IPS-15b (cell line): Measurements from ENCODE around the gene ZSWIM8.
"Not testable (repeated sequence)": the region's sequence is repeated elsewhere in the genome, so short reads cannot be mapped to it uniquely, and the experiment has no call there.

ENCODE experiments used
- H3K27me3 ChIP-seq: one replicate; pipeline ENCODE4 v1.6.1; 2013; ENCODE audit warnings: low read length; ENCODE audit not compliant: control insufficient read depth, insufficient read depth
- H3K36me3 ChIP-seq: one replicate; pipeline ENCODE4 v1.6.1; 2013; ENCODE audit warnings: low read length; ENCODE audit not compliant: control insufficient read depth, insufficient read depth
- H3K4me1 ChIP-seq: one replicate; pipeline ENCODE4 v1.6.1; 2013; ENCODE audit warnings: mild to moderate bottlenecking, low read length; ENCODE audit not compliant: control insufficient read depth, insufficient read depth
- H3K4me3 ChIP-seq: one replicate; pipeline ENCODE4 v1.5.1; 2013; ENCODE audit warnings: low read depth, low read length
- H3K9ac ChIP-seq: one replicate; pipeline ENCODE4 v1.6.1; 2013; ENCODE audit warnings: low read depth, mild to moderate bottlenecking, low read length
- H3K9me3 ChIP-seq: one replicate; pipeline ENCODE4 v1.6.1; 2013; ENCODE audit warnings: mild to moderate bottlenecking, low read length; ENCODE audit not compliant: control insufficient read depth, insufficient read depth

ZSWIM8 gene

GRCh38 chr10:73824146-73824725 lies 38.8 kb downstream of the ZSWIM8 start:
- Histone ChIP-seq H3K4me3 (no peak overlapping the region), H3K27me3 (no peaks in the 10 kb centered on the region), H3K4me1 (no peaks in the 10 kb centered on the region), H3K9me3 (no peaks in the 10 kb centered on the region), H3K9ac (no peak overlapping the region), H3K36me3 (peaks cover 16% of the 10 kb centered on the region)

GRCh38 chr10:73827346-73828089 lies 42.1 kb downstream of the ZSWIM8 start:
- no peak overlapping the region for H3K4me3 ChIP-seq
- H3K9me3 ChIP-seq: no peaks in the 10 kb centered on the region
- no peaks in the 10 kb centered on the region for H3K27me3 ChIP-seq
- H3K9ac ChIP-seq: no peak overlapping the region
- peaks cover 16% of the 10 kb centered on the region for H3K36me3 ChIP-seq
- no peaks in the 10 kb centered on the region for H3K4me1 ChIP-seq

GRCh38 chr10:73828161-73828560 lies 42.8 kb downstream of the ZSWIM8 start:
- Histone ChIP-seq H3K4me3 (no peak overlapping the region), H3K27me3 (no peaks in the 10 kb centered on the region), H3K9me3 (no peaks in the 10 kb centered on the region), H3K4me1 (no peaks in the 10 kb centered on the region), H3K9ac (no peak overlapping the region), H3K36me3 (peaks cover 16% of the 10 kb centered on the region)

GRCh38 chr10:73829090-73829489 lies 43.7 kb downstream of the ZSWIM8 start:
- H3K9ac ChIP-seq, H3K4me1 ChIP-seq, H3K27me3 ChIP-seq, H3K9me3 ChIP-seq, H3K4me3 ChIP-seq: not testable (repeated sequence)
- H3K36me3 ChIP-seq: peaks cover 11% of the 10 kb centered on the region

- Histone ChIP-seq H3K9me3 (no peaks in the 10 kb centered on the region), H3K4me1 (no peaks in the 10 kb centered on the region), H3K9ac (no peak overlapping the region), H3K4me3 (no peak overlapping the region), H3K27me3 (no peaks in the 10 kb centered on the region), H3K36me3 (peaks cover 33% of the 10 kb centered on the region)
Observed at GRCh38 chr10:73836427-73836980, 51.1 kb downstream of the ZSWIM8 start.

- no peaks in the 10 kb centered on the region for H3K27me3 ChIP-seq
- H3K9ac ChIP-seq: no peak overlapping the region
- no peaks in the 10 kb centered on the region for H3K9me3 ChIP-seq
- peaks cover 38% of the 10 kb centered on the region for H3K36me3 ChIP-seq
- H3K4me1 ChIP-seq: no peaks in the 10 kb centered on the region
- no peak overlapping the region for H3K4me3 ChIP-seq
Observed at GRCh38 chr10:73837072-73837471, 51.7 kb downstream of the ZSWIM8 start.

- no peak overlapping the region for H3K9ac ChIP-seq
- H3K4me1 ChIP-seq: no peaks in the 10 kb centered on the region
- peaks cover 47% of the 10 kb centered on the region for H3K36me3 ChIP-seq
- H3K27me3 ChIP-seq: no peaks in the 10 kb centered on the region
- H3K4me3 ChIP-seq: no peak overlapping the region
- H3K9me3 ChIP-seq: no peaks in the 10 kb centered on the region
Observed at GRCh38 chr10:73838008-73838567, 52.7 kb downstream of the ZSWIM8 start.

GRCh38 chr10:73838827-73839226 lies 53.4 kb downstream of the ZSWIM8 start:
- no peaks in the 10 kb centered on the region for H3K27me3 ChIP-seq
- H3K4me3 ChIP-seq: no peak overlapping the region
- no peaks in the 10 kb centered on the region for H3K9me3 ChIP-seq
- H3K36me3 ChIP-seq: peaks cover 50% of the 10 kb centered on the region
- no peaks in the 10 kb centered on the region for H3K4me1 ChIP-seq
- no peak overlapping the region for H3K9ac ChIP-seq

- Histone ChIP-seq H3K9ac (no peak overlapping the region), H3K4me3 (no peak overlapping the region), H3K36me3 (peaks cover 50% of the 10 kb centered on the region), H3K9me3 (no peaks in the 10 kb centered on the region), H3K4me1 (no peaks in the 10 kb centered on the region), H3K27me3 (no peaks in the 10 kb centered on the region)
Observed at GRCh38 chr10:73839276-73839966, 54.0 kb downstream of the ZSWIM8 start.

- H3K9me3 ChIP-seq: no peaks in the 10 kb centered on the region
- H3K9ac ChIP-seq: no peak overlapping the region
- no peaks in the 10 kb centered on the region for H3K4me1 ChIP-seq
- H3K27me3 ChIP-seq: no peaks in the 10 kb centered on the region
- H3K4me3 ChIP-seq: no peak overlapping the region
- peaks cover 50% of the 10 kb centered on the region for H3K36me3 ChIP-seq
Observed at GRCh38 chr10:73840056-73840402, 54.6 kb downstream of the ZSWIM8 start.

GRCh38 chr10:73840403-73841060 lies 55.1 kb downstream of the ZSWIM8 start:
- no peaks in the 10 kb centered on the region for H3K9me3 ChIP-seq
- no peak overlapping the region for H3K4me3 ChIP-seq
- H3K9ac ChIP-seq: no peak overlapping the region
- H3K27me3 ChIP-seq: no peaks in the 10 kb centered on the region
- no peaks in the 10 kb centered on the region for H3K4me1 ChIP-seq
- H3K36me3 ChIP-seq: peaks cover 50% of the 10 kb centered on the region
